GM21723 (cell line): ENCODE data around the gene FOXO3.
"Not testable (repeated sequence)": the region's sequence is repeated elsewhere in the genome, so short reads cannot be mapped to it uniquely, and the experiment has no call there.

Experiments
- ATAC-seq: cut with Tn5 transposase; IDR thresholded peaks from one replicate; pipeline ENCODE4 v1.9.1; 2021; ENCODE audit warnings: mild to moderate bottlenecking, moderate library complexity; ENCODE audit not compliant: unreplicated experiment

Gene FOXO3

GRCh38 chr6:108680314-108680713 is 119.6 kb downstream of the FOXO3 start:
- ATAC-seq, result not testable (repeated sequence)

- not testable (repeated sequence) for ATAC-seq
Observed at GRCh38 chr6:108681721-108682120, 121.0 kb downstream of the FOXO3 start.

GRCh38 chr6:108682383-108683119 is 121.8 kb downstream of the FOXO3 start:
- not testable (repeated sequence) for ATAC-seq

DNA sequence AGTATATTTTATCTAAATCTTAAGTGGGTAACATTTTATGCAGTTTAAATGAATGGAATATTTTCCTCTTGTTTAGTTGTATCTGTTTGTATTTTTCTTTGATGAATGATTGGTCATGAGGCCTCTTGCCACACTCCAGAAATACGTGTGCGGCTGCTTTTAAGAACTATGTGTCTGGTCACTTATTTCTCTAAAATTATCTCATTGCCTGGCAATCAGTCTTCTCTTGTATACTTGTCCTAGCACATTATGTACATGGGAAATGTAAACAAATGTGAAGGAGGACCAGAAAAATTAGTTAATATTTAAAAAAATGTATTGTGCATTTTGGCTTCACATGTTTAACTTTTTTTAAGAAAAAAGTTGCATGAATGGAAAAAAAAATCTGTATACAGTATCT is 123.3 kb downstream of the FOXO3 start:
- not testable (repeated sequence) for ATAC-seq

GRCh38 chr6:108684771-108685329 is 124.1 kb downstream of the FOXO3 start:
- ATAC-seq, result no peak

GRCh38 chr6:108685970-108686369 is 125.3 kb downstream of the FOXO3 start:
- ATAC-seq, result no peak

DNA sequence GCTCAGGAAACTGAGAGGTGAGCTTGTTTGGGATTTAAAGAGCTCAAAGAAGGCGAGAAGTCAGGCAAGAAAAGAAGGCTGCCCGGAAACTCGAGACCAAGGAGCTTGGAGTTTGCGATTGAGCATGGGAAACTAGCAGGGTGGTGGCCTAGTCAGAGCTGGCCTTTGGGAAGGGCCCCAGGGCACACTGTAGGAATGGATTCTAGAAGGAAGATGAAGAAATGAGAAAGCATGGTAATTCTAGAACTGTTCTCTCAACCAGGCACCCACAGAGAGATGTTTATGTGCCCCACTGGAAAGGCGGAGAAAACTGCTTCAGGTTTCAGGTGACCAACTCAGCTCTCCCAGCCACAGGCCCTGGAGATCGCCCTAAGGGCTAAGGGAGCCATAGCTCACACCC is 126.2 kb downstream of the FOXO3 start:
- ATAC-seq, result no peak

DNA sequence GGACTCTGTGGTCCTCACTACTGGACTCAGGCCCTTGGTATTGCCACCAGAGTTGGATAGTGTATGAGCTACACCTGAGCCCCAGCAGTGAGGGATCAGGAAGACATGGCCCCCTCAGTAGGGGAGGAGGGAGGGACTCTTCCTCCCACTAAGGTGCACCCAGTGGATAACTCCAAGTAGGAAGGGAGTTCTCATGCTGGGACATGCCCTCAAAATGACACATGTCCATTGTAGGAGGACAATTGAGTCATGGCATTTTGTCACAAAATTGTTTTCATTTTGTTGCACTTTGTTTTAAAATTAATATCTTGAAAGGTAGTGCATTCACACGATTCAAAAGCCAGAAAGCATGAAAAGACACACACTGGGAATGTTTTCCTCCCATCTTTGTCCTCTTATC is 127.2 kb downstream of the FOXO3 start:
- no peak for ATAC-seq

DNA sequence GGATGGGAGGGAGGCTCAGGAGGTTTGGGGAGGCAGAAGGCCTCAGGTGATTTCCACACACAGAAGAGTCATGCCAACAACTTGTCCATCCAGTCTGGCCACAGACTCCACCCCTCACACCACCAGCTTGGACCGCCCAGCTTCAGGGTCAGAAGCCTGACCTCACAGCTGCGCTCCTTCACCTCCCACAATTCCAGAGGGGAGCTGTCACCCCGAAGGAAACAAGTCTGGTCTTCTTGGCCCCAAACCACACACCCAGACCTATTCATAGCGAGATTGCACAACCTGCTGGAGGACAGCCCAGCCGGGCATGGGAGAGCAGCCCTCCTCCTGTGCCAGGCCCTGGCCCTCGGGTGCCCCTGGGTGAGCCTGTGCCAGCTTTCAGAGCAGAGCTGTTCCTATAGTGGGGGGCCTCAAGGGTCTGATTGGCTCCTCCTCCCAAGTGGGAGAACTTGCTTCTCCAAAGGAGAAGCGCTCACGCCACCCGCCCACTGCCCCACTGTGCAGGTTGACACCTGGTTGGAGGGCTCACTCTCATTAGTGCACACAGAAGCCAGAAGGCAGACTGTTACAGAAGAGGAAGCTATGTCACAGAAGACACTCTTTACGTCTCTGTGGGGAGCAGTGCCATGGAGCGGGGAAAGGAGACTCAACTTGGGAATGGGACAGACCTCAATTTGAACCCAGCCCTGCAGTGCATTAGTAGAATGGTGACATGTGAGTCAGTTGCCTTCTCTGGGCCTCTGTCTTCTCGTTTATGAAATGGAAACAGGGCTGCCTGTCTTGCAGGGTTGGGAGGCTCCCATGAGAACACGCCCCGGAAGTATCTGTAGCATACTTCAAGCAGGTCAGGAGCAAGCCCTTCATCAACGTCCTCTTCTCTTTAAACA is 128.8 kb downstream of the FOXO3 start:
- no peak for ATAC-seq

GRCh38 chr6:108690326-108691049 is 129.8 kb downstream of the FOXO3 start:
- ATAC-seq, result no peak

- ATAC-seq, result no peak
Observed at GRCh38 chr6:108693430-108694154, 132.9 kb downstream of the FOXO3 start.

DNA sequence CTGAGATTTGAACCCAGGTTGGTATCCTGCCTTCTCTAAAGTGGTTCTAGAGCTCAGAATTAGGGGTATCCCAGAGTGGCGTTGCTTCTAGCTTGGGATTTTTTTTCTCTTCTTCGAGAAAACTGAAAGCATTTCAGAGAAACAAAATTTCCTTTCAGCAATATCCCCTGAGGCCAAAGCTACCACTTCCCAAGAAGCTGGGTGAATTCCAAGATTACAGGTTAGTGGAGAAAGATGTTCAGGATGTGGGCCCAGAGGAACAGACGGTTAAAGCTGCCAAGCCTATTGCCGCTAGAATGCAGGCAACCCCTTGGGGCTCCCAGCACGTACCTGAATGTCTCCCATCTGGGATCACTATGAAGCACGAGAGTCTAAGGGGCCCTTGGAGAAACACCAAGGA is 134.1 kb downstream of the FOXO3 start:
- ATAC-seq, result no peak

- ATAC-seq, result no peak
Observed at GRCh38 chr6:108697561-108698161, 136.9 kb downstream of the FOXO3 start.

DNA sequence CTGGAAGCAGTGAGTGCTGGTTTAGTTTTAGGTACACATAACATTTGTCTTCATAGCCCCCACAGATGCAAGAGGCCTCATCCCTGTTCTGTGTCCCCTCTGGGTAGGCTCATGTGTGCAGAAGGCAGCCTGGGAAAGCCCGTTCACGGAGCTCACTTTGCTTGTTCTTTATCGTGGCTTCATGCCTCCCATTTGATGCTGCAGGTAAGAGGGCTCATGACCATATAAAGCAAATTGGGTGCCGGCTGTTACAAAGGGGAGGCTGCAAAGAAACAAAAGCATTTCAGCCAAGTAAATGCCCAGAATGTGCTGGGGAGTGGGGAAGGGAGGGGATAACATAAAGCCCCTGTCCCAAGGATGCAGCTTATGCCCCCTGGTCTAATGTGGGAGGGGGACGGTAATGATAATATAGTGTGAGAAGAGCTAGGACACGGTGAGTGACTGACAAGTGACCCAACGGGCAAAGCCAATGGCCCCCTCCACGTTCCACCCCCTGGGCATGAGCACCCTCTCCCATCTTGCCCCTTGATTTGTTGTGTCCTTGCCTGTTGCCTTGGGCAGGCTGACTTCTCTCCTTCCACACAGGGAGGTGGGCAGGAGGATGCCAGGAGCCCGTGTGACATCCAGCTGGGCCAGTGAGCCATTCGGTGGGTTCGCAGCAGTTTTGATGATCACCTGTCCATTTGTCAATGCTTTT is 138.0 kb downstream of the FOXO3 start:
- ATAC-seq, result no peak

- ATAC-seq, result no peak
Observed at GRCh38 chr6:108699290-108700041, 138.7 kb downstream of the FOXO3 start.

- no peak for ATAC-seq
Observed at GRCh38 chr6:108702106-108702851, 141.6 kb downstream of the FOXO3 start.

DNA sequence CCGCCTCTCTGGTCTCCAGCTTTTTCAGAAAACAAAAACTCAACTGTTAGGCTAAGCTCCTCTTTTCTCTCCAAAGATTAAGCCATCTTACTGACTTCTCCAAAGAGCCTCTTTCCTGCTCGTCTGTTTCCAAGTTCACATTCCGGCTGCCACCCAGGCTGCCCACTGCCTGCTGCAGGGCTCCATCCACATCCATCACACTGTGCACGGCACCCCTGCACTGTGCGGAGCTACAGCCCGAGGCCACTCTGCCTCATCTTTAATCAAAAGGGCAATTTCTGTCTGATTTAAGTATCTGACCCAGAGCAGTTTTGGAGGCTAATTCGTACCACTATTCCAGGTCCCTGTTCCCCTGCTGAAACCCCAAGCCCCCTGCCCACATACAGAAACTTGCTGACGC is 145.9 kb downstream of the FOXO3 start:
- ATAC-seq, result no peak
